Stimulated activated naive CD8-positive, alpha-beta T cell treated with anti-CD3 and anti-CD28 coated beads, Interleukin-15, Interleukin-2, amounts not matched to agents 100 U/mL and 50 U/mL, for 24 hours (primary cell): ENCODE data around the gene SOCS3.

Experiments used
- ATAC-seq: fragments of 150-1000 bp; cut with Tn5 transposase; one replicate; pipeline ENCODE4 v1.10.0; 2021
- DNase-seq: peaks from one replicate; pipeline ENCODE4 v3.0.0; 2021

Gene SOCS3

GRCh38 chr17:78359997-78360370, at the start of gene SOCS3:
Gene SOCS3 (minus strand): TSS chr17:78360077. CDS start chr17:78359095, 982 bp downstream.
- ATAC-seq, result peak; percentile 66
- peak; percentile 97 for DNase-seq

GRCh38 chr17:78409191-78409928, 49.5 kb upstream of the SOCS3 start:
- ATAC-seq (no peak), DNase-seq (no peak)

GRCh38 chr17:78408476-78409050, 48.7 kb upstream of the SOCS3 start:
- DNase-seq (no peak), ATAC-seq (no peak)

DNA sequence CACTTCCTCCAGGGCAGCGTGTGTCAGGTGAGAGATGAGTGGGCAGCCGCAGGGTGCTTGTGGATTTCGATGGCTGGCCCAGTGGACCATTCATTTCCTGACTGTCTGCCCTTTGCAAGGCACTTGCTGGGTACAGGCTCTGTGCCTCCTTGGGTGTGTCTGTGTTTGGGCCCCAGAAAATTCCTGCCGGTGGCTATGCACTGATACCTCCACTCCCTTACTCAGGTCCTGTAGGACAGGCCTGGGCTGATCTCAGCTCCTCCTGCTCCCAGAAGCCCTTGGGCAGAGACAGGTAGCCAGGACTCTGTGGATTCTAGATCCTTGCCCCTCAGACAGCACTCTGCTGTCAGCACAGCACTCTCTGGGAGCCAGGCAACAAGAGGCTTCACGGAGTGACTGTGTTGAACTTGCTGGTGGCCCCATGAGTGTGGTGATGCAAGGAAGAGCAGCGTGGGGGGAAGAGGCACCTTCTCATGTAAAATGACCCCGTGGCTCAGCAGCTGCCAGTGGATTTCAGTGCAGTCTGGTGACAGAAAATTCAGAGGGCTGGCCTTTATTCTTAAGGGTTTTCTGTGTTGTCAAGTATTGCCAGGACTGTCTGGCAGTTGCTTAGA, 47.6 kb upstream of the SOCS3 start:
- ATAC-seq (no peak), DNase-seq (no peak)

DNA sequence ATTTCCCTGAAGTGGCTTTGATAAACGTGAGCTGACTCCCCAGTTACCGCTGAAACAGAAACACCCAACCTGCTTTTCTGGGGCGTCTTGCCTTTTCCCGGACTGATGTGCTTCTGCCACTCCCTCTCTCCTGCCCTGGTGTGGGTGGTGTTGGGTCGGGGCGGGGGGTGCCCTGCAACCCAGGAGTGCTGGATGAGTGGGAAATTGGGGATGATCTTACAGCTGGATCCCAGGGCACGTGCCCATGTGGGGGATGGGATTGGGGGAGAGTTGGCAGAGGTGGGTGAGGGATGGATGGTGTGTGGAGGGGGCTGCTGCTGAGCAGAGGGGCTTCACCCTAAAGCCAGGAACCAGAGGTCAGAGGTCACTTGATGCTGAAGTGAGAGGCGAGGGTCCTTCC, 47.0 kb upstream of the SOCS3 start:
- ATAC-seq (no peak), DNase-seq (no peak)

GRCh38 chr17:78406396-78406795, 46.5 kb upstream of the SOCS3 start:
- ATAC-seq, result no peak

GRCh38 chr17:78403822-78404221, 43.9 kb upstream of the SOCS3 start:
- ATAC-seq (no peak), DNase-seq (no peak)

More at GRCh38 chr17:78406396-78406795, 46.5 kb upstream of the SOCS3 start:
- DNase-seq, result no peak

DNA sequence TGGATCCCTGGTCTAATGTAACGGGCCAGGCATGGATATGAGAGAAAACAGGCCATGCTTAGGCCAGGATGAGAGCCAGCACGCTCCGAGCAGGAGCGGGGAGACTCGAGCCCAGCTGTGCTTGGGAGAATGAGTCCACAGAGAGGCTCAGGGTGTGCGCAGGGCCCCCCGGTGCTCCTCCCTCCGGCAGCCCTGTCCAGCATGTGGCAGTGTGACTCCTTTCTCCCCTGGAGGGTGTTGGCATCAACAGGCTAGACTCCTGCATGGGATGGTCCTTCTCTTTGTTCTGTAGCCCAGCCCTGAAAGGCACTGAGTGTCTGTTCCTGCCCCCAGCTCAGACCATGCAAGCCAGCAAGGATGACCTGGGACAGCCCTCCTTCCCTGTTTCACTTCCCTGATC, 42.0 kb upstream of the SOCS3 start:
- no peak for DNase-seq
- ATAC-seq, result no peak

- DNase-seq, result no peak
- ATAC-seq, result no peak
These were observed 41.4 kb upstream of the SOCS3 start for GRCh38 chr17:78401246-78401645.

DNA sequence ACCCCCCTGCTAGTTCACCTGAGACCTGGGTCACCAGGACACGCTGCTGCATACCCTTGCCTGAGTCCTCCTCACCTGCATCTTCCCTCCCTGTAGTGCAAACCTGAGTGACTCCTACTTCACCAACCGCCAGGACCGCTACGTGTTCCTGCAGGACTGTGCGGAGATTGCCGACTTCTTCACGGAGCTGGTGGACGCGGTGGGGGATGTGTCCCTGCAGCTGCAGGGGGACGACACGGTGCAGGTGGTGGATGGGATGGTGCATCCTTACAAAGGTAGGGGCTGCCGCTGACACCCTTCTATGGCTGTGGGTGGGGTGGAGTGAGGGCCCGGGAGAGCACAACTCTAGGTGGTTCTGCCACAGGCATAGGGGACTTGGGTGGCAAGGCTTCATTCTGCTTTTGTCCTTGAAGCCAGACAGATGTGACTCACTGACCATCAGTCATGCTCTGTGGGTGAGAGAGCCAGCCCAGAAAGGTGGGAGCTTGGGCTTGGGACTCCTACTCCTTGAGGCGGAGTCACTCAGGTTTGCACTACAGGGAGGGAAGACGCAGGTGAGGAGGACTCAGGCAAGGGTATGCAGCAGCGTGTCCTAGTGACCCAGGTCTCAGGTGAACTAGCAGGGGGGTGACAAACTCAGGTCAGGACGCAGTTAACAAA, 40.8 kb upstream of the SOCS3 start:
- DNase-seq (no peak), ATAC-seq (peak; percentile 19)

DNA sequence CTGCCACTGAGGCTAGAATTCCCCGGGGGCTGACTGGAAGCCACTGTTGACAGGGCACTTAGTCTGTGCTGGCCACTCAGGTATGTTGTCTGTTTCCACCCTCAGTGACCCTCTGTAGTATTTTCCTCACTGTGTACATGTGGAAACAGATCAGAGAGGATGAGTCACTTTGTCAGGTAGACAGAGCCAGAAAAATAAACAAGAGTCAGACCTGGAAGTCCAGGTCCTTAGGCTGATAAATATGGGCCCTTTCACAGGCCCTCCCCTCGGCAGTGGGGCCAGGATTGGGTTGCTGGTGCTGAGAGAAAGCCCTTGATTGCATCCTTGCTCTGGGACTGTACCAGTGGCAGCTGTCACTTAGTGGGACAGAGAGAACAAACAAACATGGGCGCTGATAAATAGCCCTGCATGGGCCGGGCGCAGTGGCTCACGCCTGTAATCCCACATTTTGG, 39.8 kb upstream of the SOCS3 start:
- ATAC-seq (no peak), DNase-seq (no peak)

DNA sequence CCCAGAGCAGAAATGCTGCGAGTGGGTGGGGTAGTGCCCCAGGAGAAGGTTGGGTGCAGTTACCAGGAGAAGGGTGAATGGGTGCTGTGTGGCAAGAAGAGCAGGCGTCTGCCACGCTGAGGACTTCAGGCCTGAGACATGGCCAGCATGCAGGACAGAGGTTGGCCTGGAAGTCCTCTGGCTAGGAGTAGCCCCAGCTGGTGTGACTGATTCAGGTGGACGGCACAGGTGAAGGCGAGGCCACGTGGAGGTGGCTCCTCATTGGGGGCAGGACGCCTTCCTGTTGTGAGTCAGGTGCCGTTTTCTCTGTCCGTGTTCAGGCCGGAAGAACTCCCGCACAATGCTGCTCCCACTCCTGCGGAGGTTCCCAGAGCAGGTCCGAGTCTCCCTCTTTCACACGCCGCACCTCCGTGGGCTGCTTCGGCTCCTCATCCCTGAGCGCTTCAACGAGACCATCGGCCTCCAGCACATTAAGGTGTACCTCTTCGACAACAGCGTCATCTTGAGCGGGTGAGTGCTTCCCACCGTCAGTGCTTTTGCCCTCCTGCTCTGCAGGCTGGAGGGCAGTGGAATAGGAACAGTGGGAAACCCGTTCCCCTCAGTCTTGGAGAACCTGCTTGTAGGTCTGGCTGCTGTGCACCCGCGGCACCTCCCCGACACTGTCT, 39.3 kb upstream of the SOCS3 start:
- DNase-seq (no peak), ATAC-seq (no peak)

DNA sequence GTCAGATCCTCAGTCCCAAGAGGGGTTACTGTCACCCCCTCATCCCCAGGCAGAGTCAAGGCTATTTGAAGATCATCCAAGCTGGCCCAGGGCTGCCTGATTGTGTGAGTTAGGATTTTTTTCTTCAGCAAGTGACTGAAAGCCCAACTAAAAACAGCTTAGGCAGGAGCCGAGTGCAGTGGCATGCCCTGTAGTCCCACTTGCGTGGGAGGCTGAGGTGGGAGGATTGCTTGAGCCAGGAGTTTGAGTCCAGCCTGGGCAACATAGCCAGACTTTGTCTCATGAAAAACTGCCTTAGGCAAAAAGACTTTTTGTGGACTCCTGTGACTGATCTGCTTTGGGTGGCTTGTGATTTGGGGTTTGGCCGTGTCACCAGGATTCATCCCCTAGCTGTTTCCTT, 38.5 kb upstream of the SOCS3 start:
- ATAC-seq (no peak), DNase-seq (no peak)

- ATAC-seq (no peak), DNase-seq (no peak)
These were observed 37.8 kb upstream of the SOCS3 start for GRCh38 chr17:78397681-78398101.

DNA sequence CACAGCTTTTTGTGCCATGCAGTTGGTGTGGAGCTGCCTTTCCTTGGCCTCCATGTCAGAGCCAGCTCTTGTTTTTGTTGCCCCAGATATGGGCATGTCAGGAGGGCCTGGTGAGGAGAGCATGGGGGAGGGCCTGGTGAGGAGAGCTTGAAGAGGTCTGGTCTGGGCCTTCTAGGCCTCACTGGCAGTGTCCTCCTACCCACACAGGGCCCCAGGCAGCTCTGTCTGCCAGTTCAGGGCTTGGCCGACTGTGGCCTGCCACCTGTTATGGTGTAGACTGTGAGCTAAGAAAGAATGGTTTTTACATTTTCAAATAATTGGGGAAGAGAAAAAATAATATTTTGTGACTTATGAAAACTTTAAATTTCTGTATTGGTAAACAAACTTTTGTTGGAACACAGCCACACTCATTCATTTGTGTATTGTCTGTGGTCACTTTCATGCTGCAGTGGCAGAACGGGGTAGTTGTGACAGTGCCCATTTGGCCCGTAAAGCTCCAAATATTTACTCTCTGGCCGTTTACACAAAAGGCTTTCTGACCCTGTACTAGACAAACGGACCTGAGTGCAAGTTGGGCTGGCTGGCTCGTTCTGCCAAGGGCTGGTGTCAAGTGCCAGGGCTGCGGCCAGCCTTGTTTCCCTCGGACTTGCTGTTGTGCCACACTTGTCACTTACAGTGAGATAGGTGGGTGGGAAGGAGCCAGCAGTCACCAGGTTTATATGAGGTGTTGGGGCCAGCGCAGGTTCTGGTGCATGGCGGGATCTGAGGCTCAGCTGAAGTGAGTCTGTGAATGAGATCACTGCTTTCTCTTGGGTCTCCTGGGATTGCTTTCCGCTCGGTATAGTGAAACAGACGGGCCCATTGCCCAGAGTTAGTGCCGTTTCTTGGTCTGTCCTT, 36.8 kb upstream of the SOCS3 start:
- DNase-seq, result no peak
- no peak for ATAC-seq

GRCh38 chr17:78395155-78395554, 35.3 kb upstream of the SOCS3 start:
- ATAC-seq (no peak), DNase-seq (no peak)

DNA sequence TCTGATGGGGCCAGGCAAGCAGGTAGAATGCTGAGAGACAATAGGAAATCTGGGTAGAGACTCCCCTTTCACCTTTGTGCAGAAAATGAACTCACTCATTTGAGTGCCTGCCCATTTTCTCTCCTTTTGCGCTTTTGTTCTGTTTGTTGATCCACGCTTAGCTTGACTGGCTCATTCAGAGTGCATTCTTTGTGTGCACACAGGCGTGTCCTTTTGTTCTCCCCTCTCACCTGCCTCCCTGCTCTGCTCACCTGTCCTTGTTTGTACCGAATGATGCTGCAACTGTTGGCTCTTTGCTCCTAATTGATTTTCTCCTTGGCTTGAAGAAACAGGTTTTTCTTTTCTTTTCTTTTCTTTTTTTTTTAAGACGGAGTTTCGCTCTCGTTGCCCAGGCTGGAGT, 34.3 kb upstream of the SOCS3 start:
- DNase-seq, result no peak
- no peak for ATAC-seq

GRCh38 chr17:78393575-78393974, 33.7 kb upstream of the SOCS3 start:
- DNase-seq (no peak), ATAC-seq (no peak)

GRCh38 chr17:78392295-78392694, 32.4 kb upstream of the SOCS3 start:
- ATAC-seq (no peak), DNase-seq (no peak)

- no peak for DNase-seq
- no peak for ATAC-seq
These were observed 32.0 kb upstream of the SOCS3 start for GRCh38 chr17:78391843-78392242.

GRCh38 chr17:78391051-78391431, 31.2 kb upstream of the SOCS3 start:
- no peak for ATAC-seq
- no peak for DNase-seq
